ENCODE results near the gene AKAP17A. TPM values are rescaled to one million over a fixed set of nuclear protein-coding genes. Genes with fewer than 3 reads are reported as not detected.

The AKAP17A gene
- total and polyA plus RNA-seq, 2 of the 8 experiments (the other 6 are each of a cell fraction or from before 2014, with no cell fraction given): 14.0 to 41.2 TPM

DNA sequence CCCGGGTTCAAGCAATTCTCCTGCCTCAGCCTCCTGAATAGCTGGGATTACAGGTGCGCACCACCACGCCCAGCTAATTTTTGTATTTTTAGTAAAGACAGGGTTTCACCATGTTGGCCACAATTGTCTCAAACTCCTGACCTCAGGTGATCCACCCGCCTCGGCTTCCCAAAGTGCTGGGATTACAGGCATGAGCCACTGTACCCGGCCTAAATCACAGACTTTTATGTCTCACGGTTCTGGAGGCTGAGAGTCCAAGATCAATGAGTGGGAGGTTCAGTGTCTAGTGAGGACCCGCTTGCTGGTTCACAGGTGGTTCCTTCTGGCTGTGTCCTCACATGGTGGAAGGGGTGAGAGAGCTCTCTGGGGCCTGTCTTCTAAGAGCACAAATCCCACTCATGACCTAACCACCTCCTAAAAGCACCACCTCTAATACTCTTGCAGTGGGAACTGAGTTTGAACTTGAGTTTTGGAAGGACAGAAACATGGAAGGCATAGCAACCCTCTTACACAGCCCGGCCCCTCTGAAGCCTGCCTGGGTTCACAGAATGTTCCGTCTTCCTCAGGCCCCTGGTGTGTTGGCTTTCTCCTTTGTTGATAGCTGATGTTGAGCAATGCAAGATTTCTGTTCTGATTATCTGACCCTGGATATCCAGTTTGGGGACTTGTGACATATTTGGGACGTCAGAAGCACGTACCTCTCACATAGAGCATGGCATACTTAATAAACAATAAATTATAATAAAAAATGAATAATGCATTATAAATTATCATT, 1.9 kb upstream of the AKAP17A start:
- Histone ChIP-seq H3K4me2 (ENCODE audit: insufficient read depth in 1 of 2, low read depth in 2 of 2, low read length in 2 of 2) (no peak overlapping the region), H3K79me1 (ENCODE audit: low read depth, low read length) (no peaks in the 10 kb centered on the region; the same call in 1 of the 2 replicates), H3K9ac (replicated peaks in 1 of 4; ENCODE audit: extremely low read depth in 1 of 4, low read depth in 3 of 4, low read length in 3 of 4) (no peak overlapping the region), H3K36me3 (ENCODE audit: control insufficient read depth in 2 of 4, insufficient read depth in 4 of 4, low read length in 3 of 4) (peaks cover 5 to 11% (median 8%) of the 10 kb centered on the region in 4 experiments), H2BK120ac (replicated peaks; ENCODE audit: low read depth, low read length) (no peak overlapping the region), H4K5ac (ENCODE audit: insufficient read length, low read depth, low read length) (no peak overlapping the region), H4K20me1 (replicated peaks in 1 of 2; ENCODE audit: control insufficient read depth in 1 of 2, insufficient read depth in 2 of 2, low read length in 2 of 2) (peaks cover 0 to 16% of the 10 kb centered on the region in 2 experiments), H3K23ac (ENCODE audit: insufficient read length) (no peak overlapping the region), H2BK20ac (ENCODE audit: low read length) (no peak overlapping the region), H3K9me3 (ENCODE audit: insufficient read depth in 2 of 2, low read depth in 1 of 2, low read length in 1 of 2) (no peaks in the 10 kb centered on the region), H3K14ac (ENCODE audit: insufficient read length) (no peak overlapping the region), H4K91ac (replicated peaks; ENCODE audit: insufficient read length, low read length) (no peak overlapping the region), H3K56ac (replicated peaks; ENCODE audit: insufficient read length, low read depth, low read length) (no peak overlapping the region), H2BK5ac (ENCODE audit: low read depth, low read length) (no peak overlapping the region; the same call in 1 of the 2 replicates), H3K18ac (ENCODE audit: extremely low read depth, low read length) (no peak overlapping the region; the same call in 1 of the 2 replicates), H3K4me1 (replicated peaks in 1 of 4; ENCODE audit: control insufficient read depth in 3 of 4, insufficient read depth in 4 of 4, low read length in 3 of 4) (peaks cover 3 to 8% (median 6%) of the 10 kb centered on the region in 4 experiments), H2BK15ac (ENCODE audit: low read length) (no peak overlapping the region), H3K79me2 (ENCODE audit: control insufficient read depth in 1 of 2, insufficient read depth in 2 of 2, low read length in 2 of 2) (peaks cover 15 to 26% of the 10 kb centered on the region in 2 experiments; a peak in 3 of 4 replicates), H2AFZ (ENCODE audit: low read length) (peak overlapping the region; percentile 23; the same call in 1 of the 2 replicates), H2BK12ac (ENCODE audit: low read depth, low read length) (0 out of 2 replicates have a peak overlapping the region, but pooled peaks have one; percentile 90), H3K4ac (replicated peaks; ENCODE audit: insufficient read length, low read depth, low read length) (no peak overlapping the region), H4K8ac (ENCODE audit: extremely low read depth, insufficient read depth, low read length) (no peak overlapping the region), H2AK5ac (ENCODE audit: low read depth, low read length) (peak overlapping the region; percentile 40; the same call in 1 of the 2 replicates), H3K23me2 (ENCODE audit: low read depth, low read length) (peaks cover 5% of the 10 kb centered on the region; the same call in 1 of the 2 replicates), H3K27ac (ENCODE audit: low read depth, low read length) (no peak overlapping the region), H3K27me3 (replicated peaks in 1 of 4; ENCODE audit: control insufficient read depth in 3 of 4, extremely low read depth in 1 of 4, insufficient read depth in 3 of 4, low read length in 3 of 4) (no peaks in the 10 kb centered on the region), H3K4me3 (ENCODE audit: extremely low read depth in 1 of 4, insufficient read depth in 2 of 4, low read depth in 3 of 4, low read length in 4 of 4) (no peak overlapping the region)
- CTCF ChIA-PET (ENCODE audit: partially characterized antibody): no interaction called here
- FAIRE-seq (peak; percentile 13), DNase-seq (ENCODE audit: low read depth in 1 of 2, low spot score in 2 of 2) (peak in 1 of 2 experiments; percentile 44)
- TF ChIP-seq HDAC2 (IDR thresholded peaks at IDR 0.05; ENCODE audit: borderline replicate concordance in 1 of 2, low read depth in 2 of 2, low read length in 2 of 2) (no peak), CREB1 (IDR thresholded peaks at IDR 0.05) (no peak), HDAC6 (IDR thresholded peaks at IDR 0.05; ENCODE audit: low read depth, low read length) (no peak), ASH2L (IDR thresholded peaks at IDR 0.05; ENCODE audit: low read length) (no peak), ZNF274 (IDR thresholded peaks at IDR 0.05; ENCODE audit: borderline replicate concordance, extremely low read depth, low read length) (no peak), TCF12 (IDR thresholded peaks at IDR 0.05; ENCODE audit: low read depth, low read length) (no peak), CBX8 (IDR thresholded peaks at IDR 0.05; ENCODE audit: borderline replicate concordance, low read depth, low read length) (no peak), SUZ12 (IDR thresholded peaks at IDR 0.05; ENCODE audit: low read length) (no peak), GABPA (IDR thresholded peaks at IDR 0.05; ENCODE audit: borderline replicate concordance, insufficient read depth, low read length) (no peak)
- 84% methylated on average over 10 of the region's 12 CpGs; no CpG with 5 or more reads in 1 of the 2 experiments for WGBS, 2 experiments (ENCODE audit: extremely low coverage in 1 of 2, insufficient coverage in 1 of 2, insufficient read length in 1 of 2, insufficient replicate concordance in 2 of 2, low coverage in 1 of 2, low lambda C conversion rate in 2 of 2, missing lambda C conversion rate in 1 of 2)
- POLR2A ChIA-PET (ENCODE audit: partially characterized antibody): no interaction called here

All from H1 (cell line).